Measurements from ENCODE around the gene SSR3.

DNA sequence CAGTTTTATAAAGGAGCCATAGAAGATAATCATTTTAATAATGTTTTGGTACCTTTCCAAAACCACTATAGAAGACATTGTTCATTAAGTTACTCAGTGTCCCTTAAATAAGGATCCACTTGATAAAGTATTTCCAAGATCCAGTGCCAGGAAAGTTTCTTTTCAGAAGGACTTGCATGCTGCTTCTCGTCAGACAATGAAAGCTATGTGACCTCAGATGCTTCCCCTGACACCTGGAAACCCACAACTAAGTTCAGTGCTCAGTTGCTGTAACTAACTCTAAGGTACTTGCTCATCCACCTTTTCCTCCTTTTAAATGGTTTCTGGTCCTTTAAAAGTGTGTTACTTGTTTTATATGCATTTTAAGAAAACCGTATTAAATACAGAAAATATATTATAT is 7.3 kb downstream of the SSR3 start:
- TF ChIP-seq, protein P1, sequence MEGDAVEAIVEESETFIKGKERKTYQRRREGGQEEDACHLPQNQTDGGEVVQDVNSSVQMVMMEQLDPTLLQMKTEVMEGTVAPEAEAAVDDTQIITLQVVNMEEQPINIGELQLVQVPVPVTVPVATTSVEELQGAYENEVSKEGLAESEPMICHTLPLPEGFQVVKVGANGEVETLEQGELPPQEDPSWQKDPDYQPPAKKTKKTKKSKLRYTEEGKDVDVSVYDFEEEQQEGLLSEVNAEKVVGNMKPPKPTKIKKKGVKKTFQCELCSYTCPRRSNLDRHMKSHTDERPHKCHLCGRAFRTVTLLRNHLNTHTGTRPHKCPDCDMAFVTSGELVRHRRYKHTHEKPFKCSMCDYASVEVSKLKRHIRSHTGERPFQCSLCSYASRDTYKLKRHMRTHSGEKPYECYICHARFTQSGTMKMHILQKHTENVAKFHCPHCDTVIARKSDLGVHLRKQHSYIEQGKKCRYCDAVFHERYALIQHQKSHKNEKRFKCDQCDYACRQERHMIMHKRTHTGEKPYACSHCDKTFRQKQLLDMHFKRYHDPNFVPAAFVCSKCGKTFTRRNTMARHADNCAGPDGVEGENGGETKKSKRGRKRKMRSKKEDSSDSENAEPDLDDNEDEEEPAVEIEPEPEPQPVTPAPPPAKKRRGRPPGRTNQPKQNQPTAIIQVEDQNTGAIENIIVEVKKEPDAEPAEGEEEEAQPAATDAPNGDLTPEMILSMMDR (IDR thresholded peaks at IDR 0.05): no peak
- no peak for TF ChIP-seq POLR2A (IDR thresholded peaks at IDR 0.05)
